SHP77 (cell line): ENCODE data around the gene ST6GAL1.
"Not testable (repeated sequence)": the region's sequence is repeated elsewhere in the genome, so short reads cannot be mapped to it uniquely, and the experiment has no call there.

Experiments
- DNase-seq, 2 experiments: peaks; one replicate each; lab custom pipeline; 2025; lab: John Stamatoyannopoulos, UW

The ST6GAL1 gene

GRCh38 chr3:186940967-186941366 lies 10.6 kb downstream of the ST6GAL1 start:
- no peak for DNase-seq

- no peak for DNase-seq
Measured at GRCh38 chr3:186942168-186942567, 11.8 kb downstream of the ST6GAL1 start.

- no peak for DNase-seq
Measured at GRCh38 chr3:186945255-186945823, 15.0 kb downstream of the ST6GAL1 start.

- DNase-seq, result no peak
Measured at GRCh38 chr3:186946756-186947375, 16.5 kb downstream of the ST6GAL1 start.

GRCh38 chr3:186949281-186949982 lies 19.1 kb downstream of the ST6GAL1 start:
- DNase-seq, result no peak

- DNase-seq, result no peak
Measured at GRCh38 chr3:186950402-186951093, 20.2 kb downstream of the ST6GAL1 start.

- DNase-seq, result no peak
Measured at GRCh38 chr3:186951640-186952552, 21.6 kb downstream of the ST6GAL1 start.

- no peak for DNase-seq
Measured at GRCh38 chr3:186953011-186953487, 22.7 kb downstream of the ST6GAL1 start.

- not testable (repeated sequence) for DNase-seq
Measured at GRCh38 chr3:186953992-186954699, 23.8 kb downstream of the ST6GAL1 start.

- no peak for DNase-seq
Measured at GRCh38 chr3:186955898-186956696, 25.8 kb downstream of the ST6GAL1 start.

- DNase-seq, result no peak
Measured at GRCh38 chr3:186959029-186959624, 28.8 kb downstream of the ST6GAL1 start.

- DNase-seq, result no peak
Measured at GRCh38 chr3:186960347-186960746, 30.0 kb downstream of the ST6GAL1 start.

- no peak for DNase-seq
Measured at GRCh38 chr3:186962445-186962844, 32.1 kb downstream of the ST6GAL1 start.

- DNase-seq, result no peak
Measured at GRCh38 chr3:186963636-186964035, 33.3 kb downstream of the ST6GAL1 start.

GRCh38 chr3:186964071-186964470 lies 33.7 kb downstream of the ST6GAL1 start:
- no peak for DNase-seq

- DNase-seq, result no peak
Measured at GRCh38 chr3:186964616-186965015, 34.3 kb downstream of the ST6GAL1 start.

- no peak for DNase-seq
Measured at GRCh38 chr3:186965141-186965879, 35.0 kb downstream of the ST6GAL1 start.

- no peak for DNase-seq
Measured at GRCh38 chr3:186966406-186966805, 36.1 kb downstream of the ST6GAL1 start.

- not testable (repeated sequence) for DNase-seq
Measured at GRCh38 chr3:186967236-186967635, 36.9 kb downstream of the ST6GAL1 start.
